ENCODE measurements around the gene GIGYF2. TPM values are rescaled to one million over a fixed set of nuclear protein-coding genes. Genes with fewer than 3 reads are reported as not detected.

GIGYF2 gene
- total and polyA plus RNA-seq, 11 donors, result 25.3 to 78.1 (median 56.5) TPM

DNA sequence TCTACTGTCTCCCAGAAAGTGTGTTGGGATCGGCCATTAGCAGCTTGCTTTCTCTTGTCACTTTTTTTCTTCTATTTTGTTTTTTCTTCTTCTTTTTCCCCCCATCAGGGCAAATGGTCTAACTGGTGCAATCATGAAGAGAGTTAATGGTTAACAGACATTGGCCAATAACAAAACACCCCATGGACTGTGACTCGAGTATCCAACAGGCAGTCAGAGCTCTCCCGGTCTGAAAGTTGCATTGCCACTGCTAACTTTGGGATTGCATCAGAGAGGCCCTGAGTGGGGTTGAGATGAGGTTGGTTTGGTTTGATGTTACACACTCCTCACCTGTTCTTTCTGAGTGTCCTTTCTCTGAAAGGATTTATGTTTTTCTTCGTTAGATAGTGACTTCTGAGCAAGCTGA, 160.0 kb downstream of the GIGYF2 start:
- no peaks in the 10 kb centered on the region for H3K9me3 ChIP-seq
- H3K27ac ChIP-seq, result no peak overlapping the region
- H3K27me3 ChIP-seq, result no peaks in the 10 kb centered on the region
- intact Hi-C loops (cut with DNase I), result loop anchor here in 7 of 10 donors (5.0 to 10.0 kb wide), 4 partner anchors 168 to 395 kb away; partner anchors contain the start of genes ATG16L1 (in 2 of the 7) and NEU2 (in 1 of the 7)
- no peak for ATAC-seq
- H3K36me3 ChIP-seq, result peaks cover 0 to 92% (median 63%) of the 10 kb centered on the region in 9 donors
- H3K4me3 ChIP-seq, result no peak overlapping the region
- 67 to 84% (median 82%) methylated on average over 4 of the region's 4 CpGs for WGBS, 4 donors
- H3K4me1 ChIP-seq, result peaks cover 0 to 14% (median 0%) of the 10 kb centered on the region in 12 donors
- TF ChIP-seq POLR2A (IDR thresholded peaks at IDR 0.05), result no peak
- TF ChIP-seq, protein P1, sequence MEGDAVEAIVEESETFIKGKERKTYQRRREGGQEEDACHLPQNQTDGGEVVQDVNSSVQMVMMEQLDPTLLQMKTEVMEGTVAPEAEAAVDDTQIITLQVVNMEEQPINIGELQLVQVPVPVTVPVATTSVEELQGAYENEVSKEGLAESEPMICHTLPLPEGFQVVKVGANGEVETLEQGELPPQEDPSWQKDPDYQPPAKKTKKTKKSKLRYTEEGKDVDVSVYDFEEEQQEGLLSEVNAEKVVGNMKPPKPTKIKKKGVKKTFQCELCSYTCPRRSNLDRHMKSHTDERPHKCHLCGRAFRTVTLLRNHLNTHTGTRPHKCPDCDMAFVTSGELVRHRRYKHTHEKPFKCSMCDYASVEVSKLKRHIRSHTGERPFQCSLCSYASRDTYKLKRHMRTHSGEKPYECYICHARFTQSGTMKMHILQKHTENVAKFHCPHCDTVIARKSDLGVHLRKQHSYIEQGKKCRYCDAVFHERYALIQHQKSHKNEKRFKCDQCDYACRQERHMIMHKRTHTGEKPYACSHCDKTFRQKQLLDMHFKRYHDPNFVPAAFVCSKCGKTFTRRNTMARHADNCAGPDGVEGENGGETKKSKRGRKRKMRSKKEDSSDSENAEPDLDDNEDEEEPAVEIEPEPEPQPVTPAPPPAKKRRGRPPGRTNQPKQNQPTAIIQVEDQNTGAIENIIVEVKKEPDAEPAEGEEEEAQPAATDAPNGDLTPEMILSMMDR (IDR thresholded peaks at IDR 0.05), result no peak
- no peak for DNase-seq

DNA sequence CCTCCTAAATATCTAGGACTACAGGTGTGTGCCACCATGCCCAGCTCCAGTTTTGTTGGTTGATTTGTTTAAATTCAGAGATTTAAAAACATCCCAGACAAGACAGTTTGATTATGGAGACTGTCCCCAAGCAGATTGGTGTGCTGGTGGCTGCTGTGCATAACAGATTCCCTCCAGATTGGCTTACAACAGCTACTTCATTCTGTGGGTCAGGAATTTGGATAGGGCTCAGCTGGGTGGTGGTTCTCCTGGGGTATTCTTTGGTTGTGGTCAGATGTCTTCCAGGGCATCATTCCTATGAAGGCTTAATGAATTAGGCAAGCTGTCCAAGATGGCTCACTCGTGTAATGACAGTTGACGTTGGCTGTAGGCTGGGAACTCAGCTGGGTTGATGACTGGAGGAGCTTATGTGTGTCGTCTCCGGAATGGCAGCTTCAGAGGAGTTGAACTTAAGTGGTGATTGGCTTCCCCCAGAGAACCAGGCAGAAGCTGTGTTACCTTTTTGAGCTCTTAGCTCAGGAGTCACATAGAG, 162.3 kb downstream of the GIGYF2 start:
- no peak for DNase-seq
- no peak overlapping the region for H3K27ac ChIP-seq
- 78 to 97% (median 92%) methylated on average over 4 of the region's 4 CpGs for WGBS, 4 donors
- H3K27me3 ChIP-seq, result no peaks in the 10 kb centered on the region
- H3K4me3 ChIP-seq, result no peak overlapping the region
- ATAC-seq, result no peak
- TF ChIP-seq POLR2A (IDR thresholded peaks at IDR 0.05), result no peak
- TF ChIP-seq, protein P1 (IDR thresholded peaks at IDR 0.05), result no peak
- peaks cover 0 to 70% (median 59%) of the 10 kb centered on the region in 9 donors for H3K36me3 ChIP-seq
- intact Hi-C loops (cut with DNase I), result loop anchor here in 7 of 10 donors (5.0 to 10.0 kb wide), 4 partner anchors 165 to 393 kb away; partner anchors contain the start of genes ATG16L1 (in 2 of the 7) and NEU2 (in 1 of the 7)
- H3K4me1 ChIP-seq, result no peaks in the 10 kb centered on the region
- H3K9me3 ChIP-seq, result no peaks in the 10 kb centered on the region

DNA sequence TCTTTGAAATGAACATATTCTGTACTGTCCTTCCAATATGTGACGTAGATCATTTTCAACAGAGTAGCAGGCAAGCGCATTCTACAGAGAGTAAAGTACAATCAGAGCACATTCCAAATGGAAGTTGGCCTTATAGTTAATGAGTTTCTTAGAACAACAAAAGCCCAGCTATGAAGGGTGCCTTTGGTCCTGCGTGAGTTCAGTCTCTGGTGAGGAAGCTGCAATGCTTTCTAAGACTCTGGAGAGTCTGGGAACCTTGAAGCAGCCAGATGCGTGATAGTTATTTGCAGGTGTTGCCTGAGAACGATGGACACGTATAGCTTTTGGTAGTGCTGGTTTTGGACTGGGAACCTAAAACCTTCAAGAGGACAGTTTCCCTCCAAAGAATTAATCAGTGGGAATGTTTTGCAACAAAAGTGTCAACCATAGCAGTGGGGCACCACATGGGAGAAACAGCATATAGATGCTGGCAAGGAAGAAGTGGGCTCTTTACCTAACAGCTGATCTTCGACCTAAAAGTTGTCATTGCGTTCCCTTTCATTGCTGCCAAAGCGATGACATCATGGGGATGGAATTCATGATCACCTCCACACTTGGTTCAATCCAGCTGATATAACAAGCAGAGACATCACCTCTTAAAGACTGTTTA, 163.6 kb downstream of the GIGYF2 start:
- H3K27me3 ChIP-seq, result no peaks in the 10 kb centered on the region
- WGBS, 4 donors, result 82 to 89% (median 88%) methylated on average over 9 of the region's 9 CpGs
- H3K27ac ChIP-seq, result no peak overlapping the region
- no peaks in the 10 kb centered on the region for H3K9me3 ChIP-seq
- no peak overlapping the region for H3K4me3 ChIP-seq
- peaks cover 0 to 58% (median 50%) of the 10 kb centered on the region in 9 donors for H3K36me3 ChIP-seq
- TF ChIP-seq, protein P1 (IDR thresholded peaks at IDR 0.05), result no peak
- no peak for TF ChIP-seq POLR2A (IDR thresholded peaks at IDR 0.05)
- ATAC-seq, result no peak
- intact Hi-C loops (cut with DNase I), result loop anchor here in 1 of 10 donors (10.0 kb wide), 1 partner anchor 154 kb away; the partner anchor contains the start of gene NGEF
- no peaks in the 10 kb centered on the region for H3K4me1 ChIP-seq
- DNase-seq, result no peak

DNA sequence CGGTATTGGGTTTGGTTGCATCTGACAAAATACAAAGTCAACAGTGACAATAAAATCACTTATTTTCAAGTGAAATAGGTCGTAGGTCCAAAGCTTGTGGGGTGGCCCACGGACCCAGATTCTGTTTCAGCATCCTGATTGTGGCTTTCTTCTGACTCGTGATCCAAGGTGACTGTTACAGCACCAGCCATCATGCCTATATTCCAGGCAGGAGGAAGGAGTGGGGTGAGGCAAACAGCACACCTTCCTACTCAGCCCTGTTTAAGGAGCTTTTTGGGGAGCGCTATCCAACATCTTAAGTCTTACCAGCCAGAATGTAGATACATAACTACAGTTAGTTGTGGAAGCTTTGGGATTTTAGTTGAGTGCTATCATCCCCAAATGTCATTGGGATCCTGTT, 164.2 kb downstream of the GIGYF2 start:
- Histone ChIP-seq H3K4me3 (no peak overlapping the region), H3K36me3 (peaks cover 0 to 53% (median 44%) of the 10 kb centered on the region in 9 donors), H3K27ac (no peak overlapping the region), H3K4me1 (no peaks in the 10 kb centered on the region), H3K9me3 (no peaks in the 10 kb centered on the region), H3K27me3 (no peaks in the 10 kb centered on the region)
- no peak for TF ChIP-seq POLR2A (IDR thresholded peaks at IDR 0.05)
- TF ChIP-seq, protein P1 (IDR thresholded peaks at IDR 0.05), result no peak
- WGBS, 4 donors, result 93 to 99% (median 97%) methylated on average over 5 of the region's 5 CpGs
- no peak for DNase-seq
- no peak for ATAC-seq
- intact Hi-C loops (cut with DNase I), result loop anchor here in 1 of 10 donors (10.0 kb wide), 1 partner anchor 153 kb away; the partner anchor contains the start of gene NGEF

Measured in heart left ventricle (tissue), 16 donors.